ENCODE results near the gene DACT2. TPM values are rescaled to one million over a fixed set of nuclear protein-coding genes. Genes with fewer than 3 reads are reported as not detected.

DACT2 gene
- total RNA-seq, 1 experiment from 2014 or later, result 3.3 TPM

- no peaks in the 10 kb centered on the region for H3K36me3 ChIP-seq (ENCODE audit: control insufficient read depth, insufficient read depth, low read length)
- no peak overlapping the region for H3K27ac ChIP-seq (ENCODE audit: low read length)
- H3K9me3 ChIP-seq (ENCODE audit: control insufficient read depth, insufficient read depth, low read depth, low read length), result no peaks in the 10 kb centered on the region; the same call in 1 of the 2 replicates
- in situ Hi-C loops (cut with HindIII; ENCODE audit: low pct_unique_long_range_greater_than_20kb, low sequenced_read_pairs), result no loop called here
- no peak overlapping the region for H3K4me3 ChIP-seq (ENCODE audit: low read depth in 2 of 2, low read length in 2 of 2)
- ChIA-PET CTCF (no interaction called here), POLR2A (no interaction called here)
- BruUV-seq (replicated peaks), result no TSS peak
- H3K27me3 ChIP-seq (ENCODE audit: control insufficient read depth, insufficient read depth, low read length), result no peaks in the 10 kb centered on the region; the same call in 1 of the 2 replicates
- ATAC-seq, result no peak
- DNase-seq (ENCODE audit: low read depth, low spot score), result no peak
- no peak for TF ChIP-seq TCF7L2 (IDR thresholded peaks at IDR 0.05; ENCODE audit: low read depth, low read length)
- TF ChIP-seq SIN3A (IDR thresholded peaks at IDR 0.05; ENCODE audit: borderline replicate concordance, insufficient read depth, low read depth, low read length), result no peak
- TF ChIP-seq CTCF (IDR thresholded peaks at IDR 0.05), result no peak
- TF ChIP-seq REST (IDR thresholded peaks at IDR 0.05; ENCODE audit: insufficient read depth in 1 of 2, low read depth in 2 of 2, low read length in 1 of 2), result no peak
- TF ChIP-seq POLR2AphosphoS5 (IDR thresholded peaks at IDR 0.05; ENCODE audit: low read depth, low read length), result no peak
- peaks cover 6% of the 10 kb centered on the region; the same call in 1 of the 2 replicates for H3K4me1 ChIP-seq (ENCODE audit: control insufficient read depth, insufficient read depth, low read length)
- intact Hi-C loops (cut with micrococcal nuclease; ENCODE audit: unreplicated experiment), result no loop called here
These were observed 47.7 kb upstream of the DACT2 start for GRCh38 chr6:168367285-168367751.

GRCh38 chr6:168366473-168366872 is 46.9 kb upstream of the DACT2 start:
- TF ChIP-seq REST (IDR thresholded peaks at IDR 0.05; ENCODE audit: insufficient read depth in 1 of 2, low read depth in 2 of 2, low read length in 1 of 2) (no peak), TCF7L2 (IDR thresholded peaks at IDR 0.05; ENCODE audit: low read depth, low read length) (no peak), SIN3A (IDR thresholded peaks at IDR 0.05; ENCODE audit: borderline replicate concordance, insufficient read depth, low read depth, low read length) (no peak), POLR2AphosphoS5 (IDR thresholded peaks at IDR 0.05; ENCODE audit: low read depth, low read length) (no peak), CTCF (IDR thresholded peaks at IDR 0.05) (no peak)
- CTCF ChIA-PET, result no interaction called here
- Histone ChIP-seq H3K9me3 (ENCODE audit: control insufficient read depth, insufficient read depth, low read depth, low read length) (no peaks in the 10 kb centered on the region; the same call in 1 of the 2 replicates), H3K4me1 (ENCODE audit: control insufficient read depth, insufficient read depth, low read length) (peaks cover 6% of the 10 kb centered on the region; the same call in 1 of the 2 replicates), H3K27ac (ENCODE audit: low read length) (no peak overlapping the region), H3K36me3 (ENCODE audit: control insufficient read depth, insufficient read depth, low read length) (no peaks in the 10 kb centered on the region), H3K4me3 (ENCODE audit: low read depth in 2 of 2, low read length in 2 of 2) (no peak overlapping the region), H3K27me3 (ENCODE audit: control insufficient read depth, insufficient read depth, low read length) (no peaks in the 10 kb centered on the region; the same call in 1 of the 2 replicates)
- BruUV-seq (replicated peaks), result no TSS peak
- POLR2A ChIA-PET, result no interaction called here
- DNase-seq (ENCODE audit: low read depth, low spot score) (no peak), ATAC-seq (no peak)
- in situ Hi-C loops (cut with HindIII; ENCODE audit: low pct_unique_long_range_greater_than_20kb, low sequenced_read_pairs) (no loop called here), intact Hi-C loops (cut with micrococcal nuclease; ENCODE audit: unreplicated experiment) (no loop called here)

Measured in Panc1 (cell line).